GM23338 (cell line): ENCODE results near the gene SFMBT2. TPM values are rescaled to one million over a fixed set of nuclear protein-coding genes. Genes with fewer than 3 reads are reported as not detected.

Experiments
- ATAC-seq: fragments of 200-7000 bp; cut with Tn5 transposase; 3 replicates; pipeline ENCODE4 v1.9.1; 2020
- DNase-seq: peaks from one replicate; pipeline ENCODE4 v3.0.0-alpha.2; 2015; ENCODE audit warnings: low spot score
- H2AFZ ChIP-seq: fragments of 200-600 bp; sonication (generic); 2 replicates; pipeline ENCODE4 v1.8.0; 2016; ENCODE audit warnings: antibody characterized with exemption, mild to moderate bottlenecking, moderate library complexity
- H3F3A ChIP-seq: fragments of 200-600 bp; sonication (generic); replicated peaks from 2 replicates; pipeline ENCODE4 v1.8.0; 2017; ENCODE audit warnings: antibody characterized with exemption, mixed run types, low read depth
- H3K27ac ChIP-seq: fragments of 200-600 bp; sonication (generic); 2 replicates; pipeline ENCODE4 v1.6.1; 2016; ENCODE audit warnings: low read depth
- H3K27me3 ChIP-seq: fragments of 200-600 bp; sonication (generic); 2 replicates; pipeline ENCODE4 v1.8.0; 2016; ENCODE audit warnings: mild to moderate bottlenecking, mixed run types, moderate library complexity; ENCODE audit not compliant: insufficient read depth
- H3K36me3 ChIP-seq: fragments of 200-600 bp; sonication (generic); 2 replicates; pipeline ENCODE4 v1.8.0; 2016; ENCODE audit warnings: mild to moderate bottlenecking; ENCODE audit not compliant: insufficient read depth
- H3K4me1 ChIP-seq: fragments of 200-600 bp; sonication (generic); 2 replicates; pipeline ENCODE4 v1.8.0; 2016; ENCODE audit warnings: mild to moderate bottlenecking, moderate library complexity; ENCODE audit not compliant: insufficient read depth
- H3K4me2 ChIP-seq: fragments of 200-600 bp; sonication (generic); 2 replicates; pipeline ENCODE4 v1.7.1; 2017; ENCODE audit warnings: mixed run types
- H3K4me3 ChIP-seq: fragments of 200-600 bp; sonication (generic); 2 replicates; pipeline ENCODE4 v1.6.1; 2016; ENCODE audit warnings: mixed run types
- H3K79me2 ChIP-seq: fragments of 200-600 bp; sonication (generic); replicated peaks from 2 replicates; pipeline ENCODE4 v1.8.0; 2017; ENCODE audit warnings: mild to moderate bottlenecking; ENCODE audit not compliant: insufficient read depth
- H3K9me2 ChIP-seq: fragments of 200-600 bp; sonication (generic); 2 replicates; pipeline ENCODE4 v1.8.0; 2017; ENCODE audit not compliant: insufficient read depth
- H4K20me1 ChIP-seq: fragments of 200-600 bp; sonication (generic); replicated peaks from 2 replicates; pipeline ENCODE4 v1.8.0; 2017; ENCODE audit warnings: mild to moderate bottlenecking; ENCODE audit not compliant: insufficient read depth
- H3K27ac Mint-ChIP-seq: 2 replicates; pipeline ENCODE4 v1.8.0; 2020; ENCODE audit warnings: inconsistent platforms, mild to moderate bottlenecking, moderate library complexity, mixed read lengths
- H3K27me3 Mint-ChIP-seq: 3 replicates; pipeline ENCODE4 v1.8.0; 2022; ENCODE audit warnings: low read depth, mild to moderate bottlenecking, moderate library complexity, mixed read lengths, inconsistent platforms; ENCODE audit not compliant: insufficient read depth, poor library complexity
- H3K36me3 Mint-ChIP-seq: 3 replicates; pipeline ENCODE4 v1.8.0; 2021; ENCODE audit warnings: low read depth, mild to moderate bottlenecking, inconsistent platforms, moderate library complexity, mixed read lengths
- H3K4me1 Mint-ChIP-seq: 3 replicates; pipeline ENCODE4 v1.8.0; 2020; ENCODE audit warnings: mild to moderate bottlenecking, inconsistent platforms, mixed read lengths
- H3K4me3 Mint-ChIP-seq: 3 replicates; pipeline ENCODE4 v1.8.0; 2021; ENCODE audit warnings: moderate library complexity, mild to moderate bottlenecking, inconsistent platforms, mixed read lengths
- H3K9me3 Mint-ChIP-seq: 3 replicates; pipeline ENCODE4 v1.8.0; 2020; ENCODE audit warnings: moderate library complexity, mild to moderate bottlenecking, inconsistent platforms, mixed read lengths
- EZH2 ChIP-seq: fragments of 200-600 bp; sonication (generic); IDR thresholded peaks from one replicate; pipeline ENCODE4 v1.8.0; 2017; ENCODE audit warnings: antibody characterized with exemption, mild to moderate bottlenecking, low read depth; ENCODE audit not compliant: unreplicated experiment
- STAT1 ChIP-seq: IDR thresholded peaks from one replicate; pipeline ENCODE4 v1.6.1; 2016; ENCODE audit warnings: antibody characterized with exemption; ENCODE audit not compliant: unreplicated experiment
- ZNF462 ChIP-seq: fragments of 250-450 bp; sonication (Bioruptor Pico); IDR thresholded peaks from 2 replicates; pipeline ENCODE4 v1.5.0; 2020; ENCODE audit warnings: mild to moderate bottlenecking, moderate library complexity
- polyA plus RNA-seq: library from polyadenylated mRNA; unstranded; fragments of >200 nt; fragmentation: Nextera tagmentation; extraction: Ambion mirVana; gene quantifications from 2 replicates; pipeline ENCODE4 v1.2.1, GENCODE V29; 2016
- total RNA-seq: library from RNA; depleted of rRNA; stranded (reverse); fragments of >200 nt; shearing (Covaris generic); gene quantifications from 2 replicates; pipeline ENCODE4 v1.2.3, GENCODE V29; 2014
- TF ChIP-seq, protein P1 (sequence below): IDR thresholded peaks from one replicate; pipeline ENCODE4 v1.6.1; 2018; ENCODE audit warnings: antibody characterized with exemption; ENCODE audit not compliant: unreplicated experiment

Gene SFMBT2
- total and polyA plus RNA-seq, 2 experiments from 2014 or later = 2.7 to 6.7 TPM

- Histone ChIP-seq H3K27ac (no peak overlapping the region), H3K9me2 (no peaks in the 10 kb centered on the region; the same call in 1 of the 2 replicates), H2AFZ (no peak overlapping the region), H3K27me3 (no peaks in the 10 kb centered on the region), H4K20me1 (no peaks in the 10 kb centered on the region), H3K4me1 (peaks cover 11% of the 10 kb centered on the region), H3K36me3 (no peaks in the 10 kb centered on the region), H3K79me2 (no peaks in the 10 kb centered on the region), H3F3A (no peaks in the 10 kb centered on the region), H3K4me2 (peak overlapping the region; percentile 41), H3K4me3 (no peak overlapping the region)
- TF ChIP-seq EZH2 = no peak
- peak; percentile 63; the same call in 1 of the 2 replicates for TF ChIP-seq ZNF462 (CRISPR knock-in tag)
- H3K9me3 Mint-ChIP-seq = no peaks in the 10 kb centered on the region; the same call in 1 of the 3 replicates
- H3K27me3 Mint-ChIP-seq = peaks cover 9% of the 10 kb centered on the region
- peaks cover 11% of the 10 kb centered on the region for H3K36me3 Mint-ChIP-seq
- 0 out of 2 replicates have a peak overlapping the region, but pooled peaks have one; percentile 20 for H3K27ac Mint-ChIP-seq
- DNase-seq = no peak
- H3K4me3 Mint-ChIP-seq = no peak overlapping the region
- peak; percentile 78 for ATAC-seq
- H3K4me1 Mint-ChIP-seq = peaks cover 25% of the 10 kb centered on the region
Observed at GRCh38 chr10:7211857-7212577, 198.8 kb downstream of the SFMBT2 start.

DNA sequence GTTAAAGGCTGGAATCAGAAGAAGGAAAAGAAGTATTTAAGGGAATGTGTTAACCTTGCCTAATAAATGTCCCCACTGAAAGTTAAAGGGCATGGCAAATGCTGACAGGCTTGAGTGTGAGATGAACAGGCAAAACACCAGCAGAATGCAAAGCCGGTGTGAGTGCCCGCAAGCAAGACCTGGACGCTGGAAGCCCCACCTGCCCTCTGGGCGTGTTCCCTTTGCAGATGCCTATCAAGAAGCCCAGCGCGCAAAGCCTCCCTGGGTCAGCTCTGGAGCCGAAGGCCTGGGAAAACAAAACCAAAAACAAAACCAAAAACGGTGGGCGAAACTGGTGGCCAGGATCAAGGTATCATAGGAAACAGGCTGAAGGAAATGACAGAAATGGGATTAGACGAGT lies 200.3 kb downstream of the SFMBT2 start:
- Histone ChIP-seq H3K36me3 (no peaks in the 10 kb centered on the region), H3K4me3 (no peak overlapping the region), H3K27ac (no peak overlapping the region), H3F3A (no peaks in the 10 kb centered on the region), H3K27me3 (no peaks in the 10 kb centered on the region), H4K20me1 (no peaks in the 10 kb centered on the region), H2AFZ (no peak overlapping the region), H3K4me1 (peaks cover 11% of the 10 kb centered on the region), H3K4me2 (no peak overlapping the region), H3K79me2 (no peaks in the 10 kb centered on the region), H3K9me2 (no peaks in the 10 kb centered on the region)
- H3K9me3 Mint-ChIP-seq = no peaks in the 10 kb centered on the region; the same call in 2 of the 3 replicates
- no peak overlapping the region for H3K27ac Mint-ChIP-seq
- peaks cover 25% of the 10 kb centered on the region for H3K4me1 Mint-ChIP-seq
- peaks cover 4% of the 10 kb centered on the region; the same call in 2 of the 3 replicates for H3K36me3 Mint-ChIP-seq
- peaks cover 6% of the 10 kb centered on the region for H3K27me3 Mint-ChIP-seq
- ATAC-seq (no peak), DNase-seq (no peak)
- H3K4me3 Mint-ChIP-seq = no peak overlapping the region
- TF ChIP-seq, protein P1, sequence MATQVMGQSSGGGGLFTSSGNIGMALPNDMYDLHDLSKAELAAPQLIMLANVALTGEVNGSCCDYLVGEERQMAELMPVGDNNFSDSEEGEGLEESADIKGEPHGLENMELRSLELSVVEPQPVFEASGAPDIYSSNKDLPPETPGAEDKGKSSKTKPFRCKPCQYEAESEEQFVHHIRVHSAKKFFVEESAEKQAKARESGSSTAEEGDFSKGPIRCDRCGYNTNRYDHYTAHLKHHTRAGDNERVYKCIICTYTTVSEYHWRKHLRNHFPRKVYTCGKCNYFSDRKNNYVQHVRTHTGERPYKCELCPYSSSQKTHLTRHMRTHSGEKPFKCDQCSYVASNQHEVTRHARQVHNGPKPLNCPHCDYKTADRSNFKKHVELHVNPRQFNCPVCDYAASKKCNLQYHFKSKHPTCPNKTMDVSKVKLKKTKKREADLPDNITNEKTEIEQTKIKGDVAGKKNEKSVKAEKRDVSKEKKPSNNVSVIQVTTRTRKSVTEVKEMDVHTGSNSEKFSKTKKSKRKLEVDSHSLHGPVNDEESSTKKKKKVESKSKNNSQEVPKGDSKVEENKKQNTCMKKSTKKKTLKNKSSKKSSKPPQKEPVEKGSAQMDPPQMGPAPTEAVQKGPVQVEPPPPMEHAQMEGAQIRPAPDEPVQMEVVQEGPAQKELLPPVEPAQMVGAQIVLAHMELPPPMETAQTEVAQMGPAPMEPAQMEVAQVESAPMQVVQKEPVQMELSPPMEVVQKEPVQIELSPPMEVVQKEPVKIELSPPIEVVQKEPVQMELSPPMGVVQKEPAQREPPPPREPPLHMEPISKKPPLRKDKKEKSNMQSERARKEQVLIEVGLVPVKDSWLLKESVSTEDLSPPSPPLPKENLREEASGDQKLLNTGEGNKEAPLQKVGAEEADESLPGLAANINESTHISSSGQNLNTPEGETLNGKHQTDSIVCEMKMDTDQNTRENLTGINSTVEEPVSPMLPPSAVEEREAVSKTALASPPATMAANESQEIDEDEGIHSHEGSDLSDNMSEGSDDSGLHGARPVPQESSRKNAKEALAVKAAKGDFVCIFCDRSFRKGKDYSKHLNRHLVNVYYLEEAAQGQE = no peak
- TF ChIP-seq STAT1 (no peak), EZH2 (no peak)
